Keratinocyte (primary cell): Measurements from ENCODE around the gene RHOG. TPM values are rescaled to one million over a fixed set of nuclear protein-coding genes. Genes with fewer than 3 reads are reported as not detected.
A peak's percentile ranks its signal among the peaks of the same experiment; 100 is the strongest.

ENCODE experiments used
- DNase-seq: peaks from one replicate; pipeline ENCODE4 v3.0.0-alpha.2; 2011; ENCODE audit warnings: low read depth, missing footprints, low spot score
- FAIRE-seq: peaks from 2 replicates; lab custom pipeline; 2011; peaks lifted over from hg19 to GRCh38; lab: Jason Lieb, UNC
- H2AFZ ChIP-seq: 2 replicates; pipeline ENCODE4 v1.6.0; 2012; ENCODE audit warnings: low read length, control low read depth, inconsistent platforms; ENCODE audit not compliant: control insufficient read depth
- H3K27ac ChIP-seq: 2 replicates; pipeline ENCODE4 v1.5.1; 2011; ENCODE audit warnings: low read length; ENCODE audit not compliant: control insufficient read depth, insufficient read depth
- H3K27me3 ChIP-seq: 3 replicates; pipeline ENCODE4 v1.6.0; 2011; ENCODE audit warnings: low read length; ENCODE audit not compliant: control insufficient read depth, insufficient read depth; ENCODE audit errors: extremely low read depth
- H3K36me3 ChIP-seq, 2 experiments: 2 replicates in 1 of 2; 3 replicates in 1 of 2; pipeline ENCODE4 v1.5.1; 2011; ENCODE audit warnings: low read length in 2 of 2, mild to moderate bottlenecking in 1 of 2; ENCODE audit not compliant: control insufficient read depth in 2 of 2, insufficient read depth in 2 of 2; ENCODE audit errors: extremely low read depth in 1 of 2
- H3K4me1 ChIP-seq: 3 replicates; pipeline ENCODE4 v1.5.1; 2011; ENCODE audit warnings: low read length; ENCODE audit not compliant: control insufficient read depth, insufficient read depth; ENCODE audit errors: extremely low read depth
- H3K4me2 ChIP-seq: 3 replicates; pipeline ENCODE4 v1.6.0; 2011; ENCODE audit warnings: low read depth, low read length; ENCODE audit not compliant: control insufficient read depth, insufficient read depth; ENCODE audit errors: extremely low read depth
- H3K4me3 ChIP-seq, 3 experiments: fragments of 200-600 bp in 1 of 3; sonication (generic) in 1 of 3; 2 replicates in 2 of 3; 3 replicates in 1 of 3; pipeline ENCODE4 v1.5.1; 2011 to 2016; ENCODE audit warnings: low read length in 3 of 3, mild to moderate bottlenecking in 3 of 3, control low read depth in 2 of 3, inconsistent platforms in 1 of 3, low read depth in 1 of 3, mixed read lengths in 1 of 3, mixed run types in 1 of 3, moderate library complexity in 1 of 3; ENCODE audit not compliant: control insufficient read depth in 2 of 3, insufficient read depth in 2 of 3; ENCODE audit errors: extremely low read depth in 1 of 3
- H3K79me2 ChIP-seq: 2 replicates; pipeline ENCODE4 v1.6.0; 2012; ENCODE audit warnings: low read length; ENCODE audit not compliant: control insufficient read depth, insufficient read depth
- H3K9ac ChIP-seq: 3 replicates; pipeline ENCODE4 v1.6.0; 2011; ENCODE audit warnings: low read length; ENCODE audit not compliant: control insufficient read depth, insufficient read depth; ENCODE audit errors: extremely low read depth
- H3K9me1 ChIP-seq: 3 replicates; pipeline ENCODE4 v1.6.0; 2011; ENCODE audit warnings: low read length; ENCODE audit not compliant: control insufficient read depth, insufficient read depth; ENCODE audit errors: extremely low read depth
- H3K9me3 ChIP-seq: 2 replicates; pipeline ENCODE4 v1.5.1; 2012; ENCODE audit warnings: low read depth, low read length; ENCODE audit not compliant: control insufficient read depth
- H4K20me1 ChIP-seq: 3 replicates; pipeline ENCODE4 v1.6.0; 2011; ENCODE audit warnings: low read length; ENCODE audit not compliant: control insufficient read depth, insufficient read depth; ENCODE audit errors: extremely low read depth
- EZH2 ChIP-seq: IDR thresholded peaks from one replicate; pipeline ENCODE4 v1.6.1; 2012; ENCODE audit warnings: inconsistent platforms, mild to moderate bottlenecking, low read length, moderate library complexity
- dilution Hi-C: fragments of 300-500 bp; cut with MboI; formaldehyde crosslinking; loops from one replicate; pipeline ENCODE4 v1.7.0; 2020; ENCODE audit warnings: low sequenced_read_pairs; ENCODE audit not compliant: extremely low pct_ligation_motif_present
- polyA plus RNA-seq, 5 experiments: library from polyadenylated mRNA; depleted of rRNA in 3 of 5; stranded (reverse) in 3 of 5; stranded (forward) in 1 of 5; unstranded in 1 of 5; fragments of >200 nt; gene quantifications; 1 replicate in 1 of 5; 2 replicates in 3 of 5; 3 replicates in 1 of 5; pipeline versions ENCODE4 v1.2.1 to v1.2.3, GENCODE V29; 2011 to 2012; ENCODE audit warnings: missing spikeins in 2 of 5, low read depth in 1 of 5, low replicate concordance in 1 of 5
- TF ChIP-seq, protein P1 (sequence below), 3 experiments: IDR thresholded peaks in 1 of 3; conservative IDR thresholded peaks in 1 of 3; optimal IDR thresholded peaks in 1 of 3; 2 replicates in 2 of 3; 3 replicates in 1 of 3; pipeline versions ENCODE3 to v1.5.1; 2011; ENCODE audit warnings: low read length in 3 of 3, mild to moderate bottlenecking in 3 of 3, moderate library complexity in 2 of 3, control low read depth in 1 of 3, inconsistent platforms in 1 of 3; ENCODE audit not compliant: insufficient read depth in 2 of 3; ENCODE audit errors: extremely low read depth in 1 of 3

The RHOG gene
- polyA plus RNA-seq, 1 donor (not counting 4 experiments of a cell fraction or from before 2014, with no cell fraction given): 39.8 TPM

DNA sequence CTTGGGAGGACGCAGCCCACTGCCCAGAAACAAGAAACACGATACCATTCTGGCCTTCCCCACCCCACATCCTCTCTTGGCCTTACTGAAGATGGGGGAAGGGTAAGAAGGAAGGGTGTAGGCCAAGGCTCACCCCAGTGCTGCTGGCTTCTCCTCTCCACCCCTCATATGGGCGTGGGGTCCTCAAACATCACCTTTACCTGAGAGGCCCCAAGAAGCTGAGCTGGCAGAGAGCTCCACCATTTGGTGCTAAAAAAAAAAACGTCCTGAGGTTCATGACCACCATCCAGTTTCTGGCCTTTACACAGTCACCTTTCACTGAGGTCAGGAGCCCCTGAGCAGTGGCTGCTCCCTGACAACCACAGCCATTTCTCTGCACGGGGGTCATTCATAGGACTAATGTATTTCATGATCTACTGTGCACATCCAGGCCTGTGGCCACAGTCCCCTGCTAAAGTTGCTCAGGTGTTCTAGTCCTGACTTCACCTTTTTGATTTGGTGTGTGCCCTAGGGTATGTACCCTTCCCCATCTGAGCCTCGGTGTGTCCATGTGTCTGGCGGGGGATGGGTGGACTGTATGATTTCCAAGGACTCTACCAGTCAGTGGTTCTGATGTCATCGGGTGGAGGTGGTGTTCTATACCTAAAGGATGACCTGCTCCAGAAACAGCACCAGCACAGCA, 15.1 kb downstream of the RHOG start:
- H3K9me3 ChIP-seq: no peaks in the 10 kb centered on the region
- DNase-seq: no peak
- H3K4me3 ChIP-seq: no peak overlapping the region
- peaks cover 28% of the 10 kb centered on the region in 2 experiments for H3K36me3 ChIP-seq
- H3K9me1 ChIP-seq: peaks cover 3% of the 10 kb centered on the region
- H4K20me1 ChIP-seq: peaks cover under 1% of the 10 kb centered on the region
- no peaks in the 10 kb centered on the region for H3K27me3 ChIP-seq
- peaks cover 20% of the 10 kb centered on the region for H3K79me2 ChIP-seq
- no peak overlapping the region for H3K27ac ChIP-seq
- no peak for FAIRE-seq
- no peak overlapping the region for H2AFZ ChIP-seq
- no peak overlapping the region for H3K9ac ChIP-seq
- dilution Hi-C loops: no loop called here
- H3K4me2 ChIP-seq: no peak overlapping the region
- TF ChIP-seq, protein P1, sequence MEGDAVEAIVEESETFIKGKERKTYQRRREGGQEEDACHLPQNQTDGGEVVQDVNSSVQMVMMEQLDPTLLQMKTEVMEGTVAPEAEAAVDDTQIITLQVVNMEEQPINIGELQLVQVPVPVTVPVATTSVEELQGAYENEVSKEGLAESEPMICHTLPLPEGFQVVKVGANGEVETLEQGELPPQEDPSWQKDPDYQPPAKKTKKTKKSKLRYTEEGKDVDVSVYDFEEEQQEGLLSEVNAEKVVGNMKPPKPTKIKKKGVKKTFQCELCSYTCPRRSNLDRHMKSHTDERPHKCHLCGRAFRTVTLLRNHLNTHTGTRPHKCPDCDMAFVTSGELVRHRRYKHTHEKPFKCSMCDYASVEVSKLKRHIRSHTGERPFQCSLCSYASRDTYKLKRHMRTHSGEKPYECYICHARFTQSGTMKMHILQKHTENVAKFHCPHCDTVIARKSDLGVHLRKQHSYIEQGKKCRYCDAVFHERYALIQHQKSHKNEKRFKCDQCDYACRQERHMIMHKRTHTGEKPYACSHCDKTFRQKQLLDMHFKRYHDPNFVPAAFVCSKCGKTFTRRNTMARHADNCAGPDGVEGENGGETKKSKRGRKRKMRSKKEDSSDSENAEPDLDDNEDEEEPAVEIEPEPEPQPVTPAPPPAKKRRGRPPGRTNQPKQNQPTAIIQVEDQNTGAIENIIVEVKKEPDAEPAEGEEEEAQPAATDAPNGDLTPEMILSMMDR (optimal IDR thresholded peaks at IDR 0.05 in 1 of 3, IDR thresholded peaks at IDR 0.05 in 1 of 3, conservative IDR thresholded peaks at IDR 0.05 in 1 of 3; ENCODE audit: extremely low read depth in 1 of 3, insufficient read depth in 2 of 3, low read length in 3 of 3): no peak
- peaks cover 5% of the 10 kb centered on the region for H3K4me1 ChIP-seq

DNA sequence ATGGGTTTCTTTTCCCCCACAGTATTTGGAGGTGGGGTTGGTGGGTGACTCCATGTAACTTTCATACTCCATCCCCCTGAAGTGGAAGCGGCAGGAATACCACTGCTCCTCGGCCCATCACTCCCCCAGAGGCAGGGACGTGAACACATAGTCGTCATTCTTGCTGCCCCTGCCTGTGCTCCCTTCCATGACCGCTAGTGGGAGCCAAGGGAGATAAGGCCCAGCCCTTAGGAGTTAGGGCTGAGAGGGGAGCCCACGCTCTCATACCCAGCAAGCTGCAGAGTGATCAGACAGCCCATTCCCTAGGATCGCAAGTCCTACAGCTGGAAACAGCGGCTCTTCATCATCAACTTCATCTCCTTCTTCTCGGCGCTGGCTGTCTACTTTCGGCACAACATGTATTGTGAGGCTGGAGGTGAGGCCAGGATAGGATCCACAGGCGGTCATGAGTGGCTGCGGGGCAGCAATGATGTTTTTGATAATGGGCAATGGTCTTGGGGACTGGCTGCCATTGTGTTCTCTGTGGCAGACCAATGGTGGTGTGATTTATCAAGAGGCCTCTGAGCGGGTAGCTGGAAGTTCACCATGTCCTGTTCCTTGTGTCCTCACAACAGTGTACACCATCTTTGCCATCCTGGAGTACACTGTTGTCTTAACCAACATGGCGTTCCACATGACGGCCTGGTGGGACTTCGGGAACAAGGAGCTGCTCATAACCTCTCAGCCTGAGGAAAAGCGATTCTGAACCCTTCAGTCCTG, 15.9 kb downstream of the RHOG start:
- H3K4me3 ChIP-seq: no peak overlapping the region
- H3K79me2 ChIP-seq: peaks cover 15% of the 10 kb centered on the region
- H3K9me3 ChIP-seq: no peaks in the 10 kb centered on the region
- H3K4me2 ChIP-seq: no peak overlapping the region
- H3K9me1 ChIP-seq: peaks cover 3% of the 10 kb centered on the region
- no peak overlapping the region for H3K27ac ChIP-seq
- no peaks in the 10 kb centered on the region for H3K27me3 ChIP-seq
- FAIRE-seq (peak; percentile 36), DNase-seq (no peak)
- no peak overlapping the region for H3K9ac ChIP-seq
- H4K20me1 ChIP-seq: no peaks in the 10 kb centered on the region
- H3K36me3 ChIP-seq: peaks cover 24 to 26% of the 10 kb centered on the region in 2 experiments
- dilution Hi-C loops: no loop called here
- H2AFZ ChIP-seq: no peak overlapping the region
- H3K4me1 ChIP-seq: peaks cover 10% of the 10 kb centered on the region
- TF ChIP-seq, protein P1 (optimal IDR thresholded peaks at IDR 0.05 in 1 of 3, IDR thresholded peaks at IDR 0.05 in 1 of 3, conservative IDR thresholded peaks at IDR 0.05 in 1 of 3; ENCODE audit: extremely low read depth in 1 of 3, insufficient read depth in 2 of 3, low read length in 3 of 3): peak; percentile 66 to 75 (median 67)
- TF ChIP-seq EZH2: no peak
